ENCODE results near the gene EP400. TPM values are rescaled to one million over a fixed set of nuclear protein-coding genes. Genes with fewer than 3 reads are reported as not detected.

Gene EP400
- total and polyA plus RNA-seq, 2 of the 4 experiments (the other 2 are of a cell fraction), result 4.3 to 11.4 TPM

DNA sequence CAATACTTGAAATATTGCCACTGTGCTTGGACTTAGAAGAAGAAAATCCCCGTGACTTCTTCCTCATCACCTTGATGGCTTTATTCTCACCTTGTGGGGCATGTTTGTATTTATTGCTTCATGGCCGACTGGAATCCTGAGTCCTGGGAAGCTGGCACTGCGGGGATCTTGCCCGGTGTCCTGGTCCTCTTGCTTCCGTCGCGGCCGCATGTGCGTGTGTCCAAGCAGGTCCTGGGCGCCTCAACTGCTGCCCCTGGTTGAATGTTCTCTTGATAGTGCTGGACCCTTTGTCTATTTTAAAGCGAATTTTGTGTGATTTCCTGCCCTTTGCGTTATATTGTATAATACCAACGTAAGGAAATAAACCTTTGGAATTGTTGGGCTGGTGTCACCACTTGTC is 27.0 kb upstream of the EP400 start:
- Histone ChIP-seq H3K18ac (ENCODE audit: low read depth, low read length) (no peak overlapping the region), H4K91ac (ENCODE audit: insufficient read depth, low read depth, low read length) (no peak overlapping the region), H2BK15ac (ENCODE audit: low read depth, low read length) (no peak overlapping the region), H3K4me2 (ENCODE audit: low read depth, low read length) (no peak overlapping the region), H3K27ac (ENCODE audit: insufficient read depth, low read length) (no peak overlapping the region), H4K20me1 (ENCODE audit: insufficient read depth, low read length) (no peaks in the 10 kb centered on the region), H3K23ac (ENCODE audit: low read depth, low read length) (no peak overlapping the region), H3K9ac (ENCODE audit: low read depth, low read length) (no peak overlapping the region), H3K56ac (ENCODE audit: extremely low read depth, insufficient read depth, low read length) (no peak overlapping the region), H4K5ac (ENCODE audit: low read depth, low read length) (no peak overlapping the region), H3K4me1 (ENCODE audit: control insufficient read depth, insufficient read depth, low read length) (no peaks in the 10 kb centered on the region), H2AK5ac (ENCODE audit: low read depth, low read length) (no peak overlapping the region), H2BK120ac (ENCODE audit: low read depth, low read length) (no peak overlapping the region), H3K36me3 (ENCODE audit: control insufficient read depth, insufficient read depth, low read length) (peaks cover 39% of the 10 kb centered on the region), H2AK9ac (replicated peaks; ENCODE audit: low read depth, low read length, poor library complexity) (no peak overlapping the region), H2BK5ac (ENCODE audit: low read depth, low read length, poor library complexity, severe bottlenecking) (no peak overlapping the region), H3K79me1 (ENCODE audit: low read depth in 1 of 2, low read length in 2 of 2) (no peaks in the 10 kb centered on the region), H4K8ac (ENCODE audit: low read depth in 2 of 2, low read length in 2 of 2) (no peak overlapping the region), H3K14ac (replicated peaks; ENCODE audit: low read depth, low read length) (no peak overlapping the region), H3K9me3 (ENCODE audit: control insufficient read depth, insufficient read depth, low read length) (no peaks in the 10 kb centered on the region), H3K4ac (ENCODE audit: low read depth, low read length) (no peak overlapping the region), H3K27me3 (ENCODE audit: control insufficient read depth, insufficient read depth, low read length) (no peaks in the 10 kb centered on the region), H2BK20ac (ENCODE audit: low read depth, low read length) (no peak overlapping the region), H3K9me1 (ENCODE audit: insufficient read depth, low read length) (0 out of 2 replicates have a peak, but pooled peaks cover 3% of the 10 kb centered on the region), H2AFZ (replicated peaks; ENCODE audit: low read length, poor library complexity) (no peak overlapping the region), H3K4me3 (ENCODE audit: insufficient read depth, low read depth, low read length) (no peak overlapping the region)
- DNase-seq, result no peak
- intact Hi-C loops (cut with micrococcal nuclease) (no loop called here), dilution Hi-C loops (cut with HindIII; ENCODE audit: low sequenced_read_pairs, unreplicated experiment) (no loop called here), in situ Hi-C loops (cut with MboI; ENCODE audit: low sequenced_read_pairs) (no loop called here)
- WGBS, 2 experiments (ENCODE audit: extremely low coverage in 2 of 2, insufficient read length in 1 of 2), result 84% methylated on average over 4 of the region's 13 CpGs; no CpG with 5 or more reads in 1 of the 2 experiments
- BruUV-seq (replicated peaks), result no TSS peak
- TF ChIP-seq, protein P1, sequence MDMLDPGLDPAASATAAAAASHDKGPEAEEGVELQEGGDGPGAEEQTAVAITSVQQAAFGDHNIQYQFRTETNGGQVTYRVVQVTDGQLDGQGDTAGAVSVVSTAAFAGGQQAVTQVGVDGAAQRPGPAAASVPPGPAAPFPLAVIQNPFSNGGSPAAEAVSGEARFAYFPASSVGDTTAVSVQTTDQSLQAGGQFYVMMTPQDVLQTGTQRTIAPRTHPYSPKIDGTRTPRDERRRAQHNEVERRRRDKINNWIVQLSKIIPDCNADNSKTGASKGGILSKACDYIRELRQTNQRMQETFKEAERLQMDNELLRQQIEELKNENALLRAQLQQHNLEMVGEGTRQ (IDR thresholded peaks at IDR 0.05; ENCODE audit: low read depth, low read length), result no peak
- TF ChIP-seq CEBPB (IDR thresholded peaks at IDR 0.05; ENCODE audit: low read depth, low read length), result no peak
- no peak for TF ChIP-seq CHD1 (IDR thresholded peaks at IDR 0.05; ENCODE audit: low read depth, low read length)
- TF ChIP-seq RFX5 (IDR thresholded peaks at IDR 0.05; ENCODE audit: low read depth, low read length), result no peak
- no peak for TF ChIP-seq MXI1 (IDR thresholded peaks at IDR 0.05; ENCODE audit: borderline replicate concordance, low read depth, low read length)
- no peak for TF ChIP-seq NFE2L2 (IDR thresholded peaks at IDR 0.05; ENCODE audit: low read depth, low read length)
- no peak for TF ChIP-seq SMC3 (IDR thresholded peaks at IDR 0.05; ENCODE audit: low read depth, low read length)
- POLR2A ChIA-PET (ENCODE audit: unreplicated experiment), result no interaction called here
- CTCF ChIA-PET, result no interaction called here
- ATAC-seq (ENCODE audit: low read depth), result no peak
